Liver (tissue), 9 donors: Measurements from ENCODE around the gene PSMD12. TPM values are rescaled to one million over a fixed set of nuclear protein-coding genes. Genes with fewer than 3 reads are reported as not detected.

Experiments used
- DNase-seq: peaks from one replicate; pipeline ENCODE4 v3.0.0-alpha.2; 2017; ENCODE audit warnings: low spot score
- H3K27ac ChIP-seq, 2 donors: one replicate each; pipeline ENCODE4 v1.7.0; 2013; ENCODE audit warnings: inconsistent platforms in 2 of 2, low read length in 2 of 2, control low read depth in 1 of 2, low read depth in 1 of 2, mild to moderate bottlenecking in 1 of 2
- H3K27me3 ChIP-seq, 4 donors: one replicate each; pipeline versions ENCODE4 v1.6.1 to v1.7.0; 2013; ENCODE audit warnings: low read length in 3 of 4, inconsistent platforms in 1 of 4, mild to moderate bottlenecking in 1 of 4, moderate library complexity in 1 of 4; ENCODE audit not compliant: control insufficient read depth in 4 of 4, insufficient read depth in 4 of 4
- H3K36me3 ChIP-seq, 4 donors: one replicate each; pipeline versions ENCODE4 v1.6.1 to v1.7.0; 2013; ENCODE audit warnings: low read length in 3 of 4, mild to moderate bottlenecking in 3 of 4, low read depth in 1 of 4, moderate library complexity in 1 of 4; ENCODE audit not compliant: control insufficient read depth in 4 of 4, insufficient read depth in 3 of 4
- H3K4me1 ChIP-seq, 4 donors: one replicate each; pipeline versions ENCODE4 v1.6.1 to v1.7.0; 2013; ENCODE audit warnings: low read length in 3 of 4, mild to moderate bottlenecking in 3 of 4, moderate library complexity in 1 of 4; ENCODE audit not compliant: control insufficient read depth in 4 of 4, insufficient read depth in 4 of 4
- H3K4me3 ChIP-seq, 3 donors: one replicate each; pipeline versions ENCODE4 v1.6.1 to v1.7.0; 2013; ENCODE audit warnings: low read length in 3 of 3, control low read depth in 1 of 3, low read depth in 1 of 3, mild to moderate bottlenecking in 1 of 3
- H3K9ac ChIP-seq, 2 donors: one replicate each; pipeline ENCODE4 v1.7.0; 2013; ENCODE audit warnings: low read length in 2 of 2, mild to moderate bottlenecking in 2 of 2, moderate library complexity in 2 of 2, control low read depth in 1 of 2, low read depth in 1 of 2
- H3K9me3 ChIP-seq, 4 donors: one replicate each; pipeline versions ENCODE4 v1.6.1 to v1.7.0; 2013; ENCODE audit warnings: low read length in 3 of 4; ENCODE audit not compliant: control insufficient read depth in 4 of 4
- ATF3 ChIP-seq: IDR thresholded peaks from 2 replicates; pipeline ENCODE4 v1.6.1; 2016; ENCODE audit warnings: antibody characterized with exemption
- CTCF ChIP-seq: fragments of 150-350 bp; IDR thresholded peaks from 2 replicates; pipeline ENCODE4 v1.5.1; 2017; ENCODE audit warnings: improper control_type of control experiment, low read depth, low read length; ENCODE audit not compliant: missing input control
- EGR1 ChIP-seq, 2 donors: IDR thresholded peaks; 2 replicates each; pipeline ENCODE4 v1.6.1; 2016 to 2018; ENCODE audit warnings: antibody characterized with exemption in 2 of 2, low read depth in 2 of 2
- FOXA1 ChIP-seq: IDR thresholded peaks from 2 replicates; pipeline ENCODE4 v1.6.1; 2016; ENCODE audit warnings: antibody characterized with exemption
- FOXA2 ChIP-seq: IDR thresholded peaks from 2 replicates; pipeline ENCODE4 v1.6.1; 2016; ENCODE audit warnings: antibody characterized with exemption
- GABPA ChIP-seq, 2 donors: IDR thresholded peaks in 1 of 2; conservative IDR thresholded peaks in 1 of 2; 2 replicates each; pipeline ENCODE4 v1.6.1; 2016; ENCODE audit warnings: antibody characterized with exemption in 2 of 2, mild to moderate bottlenecking in 1 of 2, moderate library complexity in 1 of 2
- HNF4A ChIP-seq, 2 donors: conservative IDR thresholded peaks; 2 replicates each; pipeline ENCODE4 v1.6.1; 2016; ENCODE audit warnings: antibody characterized with exemption in 2 of 2, mild to moderate bottlenecking in 2 of 2
- HNF4G ChIP-seq: IDR thresholded peaks from 2 replicates; pipeline ENCODE4 v1.6.1; 2016; ENCODE audit warnings: antibody characterized with exemption
- JUND ChIP-seq, 2 donors: IDR thresholded peaks; 2 replicates each; pipeline ENCODE4 v1.6.1; 2016; ENCODE audit warnings: antibody characterized with exemption in 2 of 2
- MAX ChIP-seq: IDR thresholded peaks from 2 replicates; pipeline ENCODE4 v1.6.1; 2016; ENCODE audit warnings: antibody characterized with exemption
- NR2F2 ChIP-seq: IDR thresholded peaks from 2 replicates; pipeline ENCODE4 v1.6.1; 2016; ENCODE audit warnings: antibody characterized with exemption
- RAD21 ChIP-seq, 2 donors: IDR thresholded peaks; 2 replicates each; pipeline ENCODE4 v1.6.1; 2016; ENCODE audit warnings: antibody characterized with exemption in 2 of 2, mild to moderate bottlenecking in 2 of 2
- REST ChIP-seq: IDR thresholded peaks from 2 replicates; pipeline ENCODE4 v1.6.1; 2016; ENCODE audit warnings: antibody characterized with exemption, mild to moderate bottlenecking
- RXRA ChIP-seq, 2 donors: IDR thresholded peaks; 2 replicates each; pipeline ENCODE4 v1.6.1; 2017 to 2018; ENCODE audit warnings: antibody characterized with exemption in 2 of 2, mild to moderate bottlenecking in 1 of 2
- SP1 ChIP-seq: IDR thresholded peaks from 2 replicates; pipeline ENCODE4 v1.6.1; 2018; ENCODE audit warnings: antibody characterized with exemption, mild to moderate bottlenecking
- TAF1 ChIP-seq: conservative IDR thresholded peaks from 2 replicates; pipeline ENCODE4 v1.6.1; 2016; ENCODE audit warnings: antibody characterized with exemption, mild to moderate bottlenecking
- YY1 ChIP-seq: IDR thresholded peaks from 2 replicates; pipeline ENCODE4 v1.6.1; 2016; ENCODE audit warnings: antibody characterized with exemption, mild to moderate bottlenecking
- ZBTB33 ChIP-seq: IDR thresholded peaks from 2 replicates; pipeline ENCODE4 v1.6.1; 2016; ENCODE audit warnings: antibody characterized with exemption
- WGBS: extraction: QIAGEN DNeasy Blood & Tissue Kit; methylation state at CpG from one replicate; pipeline ENCODE4 v1.1.7; 2013; 5-methylcytosine and 5-hydroxymethylcytosine counted together
- polyA plus RNA-seq, 2 donors: library from polyadenylated mRNA; stranded (reverse) in 1 of 2; unstranded in 1 of 2; fragments of 200-250 nt in 1 of 2; fragments of >200 nt in 1 of 2; fragmentation: Nextera tagmentation in 1 of 2; extraction: Ambion mirVana in 1 of 2; gene quantifications; one replicate each; pipeline versions ENCODE4 v1.2.1 to v1.2.3, GENCODE V29; 2013 to 2015
- total RNA-seq, 2 donors: library from RNA; depleted of rRNA; stranded (reverse); fragments of >200 nt; gene quantifications; one replicate each; pipeline ENCODE4 v1.2.3, GENCODE V29; 2014
- donor health status: healthy.
- donor health status: healthy.
- donor health status: healthy.
- donor health status: healthy.
- donor health status: healthy.

PSMD12 gene
- total and polyA plus RNA-seq, 4 donors: 17.3 to 34.0 (median 25.7) TPM

GRCh38 chr17:67377488-67378453 is 11.4 kb upstream of the PSMD12 start:
- no peaks in the 10 kb centered on the region for H3K36me3 ChIP-seq
- DNase-seq: peak; percentile 51
- no peaks in the 10 kb centered on the region for H3K9me3 ChIP-seq
- TF ChIP-seq TAF1: no peak
- no peak for TF ChIP-seq SP1
- no peak for TF ChIP-seq EGR1 (IDR thresholded peaks at IDR 0.05; ENCODE audit: low read depth in 2 of 2)
- no peak for TF ChIP-seq HNF4A (conservative IDR thresholded peaks at IDR 0.05)
- no peak for TF ChIP-seq NR2F2
- H3K27ac ChIP-seq: peak overlapping the region; percentile 92 to 93
- peak overlapping the region; percentile 74 to 86 (median 77) for H3K4me3 ChIP-seq
- H3K9ac ChIP-seq: peak overlapping the region; percentile 76 to 94
- under 1% methylated on average over 100 of the region's 100 CpGs for WGBS
- H3K4me1 ChIP-seq: peaks cover 3 to 27% (median 20%) of the 10 kb centered on the region in 4 donors
- no peaks in the 10 kb centered on the region for H3K27me3 ChIP-seq

GRCh38 chr17:67376737-67377487 is 10.5 kb upstream of the PSMD12 start, which contains the start of gene PITPNC1:
PITPNC1 (plus strand) TSS chr17:67377281.
- Histone ChIP-seq H3K4me1 (peaks cover 2 to 25% (median 16%) of the 10 kb centered on the region in 4 donors), H3K27ac (peak within 1 kb of the TSS; percentile 92 to 93), H3K9ac (peak within 1 kb of the TSS; percentile 82 to 94), H3K4me3 (peak within 1 kb of the TSS; percentile 74 to 86 (median 77)), H3K27me3 (no peaks in the 10 kb centered on the region), H3K9me3 (no peaks in the 10 kb centered on the region), H3K36me3 (no peaks in the 10 kb centered on the region)
- no peak for TF ChIP-seq ATF3
- no peak for TF ChIP-seq MAX
- no peak for TF ChIP-seq EGR1 (IDR thresholded peaks at IDR 0.05; ENCODE audit: low read depth in 2 of 2)
- TF ChIP-seq RAD21 (IDR thresholded peaks at IDR 0.05): peak; percentile 35 to 45
- TF ChIP-seq SP1: peak; percentile 4
- no peak for TF ChIP-seq GABPA (IDR thresholded peaks at IDR 0.05 in 1 of 2, conservative IDR thresholded peaks at IDR 0.05 in 1 of 2)
- no peak for TF ChIP-seq ZBTB33
- no peak for TF ChIP-seq CTCF
- no peak for TF ChIP-seq TAF1
- peak; percentile 75 for TF ChIP-seq YY1
- TF ChIP-seq NR2F2: no peak
- no peak for TF ChIP-seq FOXA2
- TF ChIP-seq RXRA (IDR thresholded peaks at IDR 0.05): peak in 1 of 2 donors; percentile 67
- no peak for TF ChIP-seq FOXA1
- no peak for TF ChIP-seq HNF4G
- TF ChIP-seq REST: peak; percentile 47
- peak in 1 of 2 donors; percentile 23 for TF ChIP-seq JUND (IDR thresholded peaks at IDR 0.05)
- TF ChIP-seq HNF4A (conservative IDR thresholded peaks at IDR 0.05): no peak
- DNase-seq: peak; percentile 76
- WGBS: under 1% methylated on average over 56 of the region's 56 CpGs
